Stimulated activated CD4-positive, alpha-beta T cell treated with anti-CD3 and anti-CD28 coated beads, Interleukin-2, amount 100 ng/mL, for 4 hours (primary cell): ENCODE measurements around the gene MVD.
A peak's percentile ranks its signal among the peaks of the same experiment; 100 is the strongest.
"Not testable (repeated sequence)": the region's sequence is repeated elsewhere in the genome, so short reads cannot be mapped to it uniquely, and the experiment has no call there.

ENCODE experiments used
- DNase-seq: peaks from one replicate; pipeline ENCODE4 v3.0.0-alpha.2; 2020; ENCODE audit warnings: low read depth

MVD gene

GRCh38 chr16:88681709-88682451 is 19.0 kb upstream of the MVD start:
- DNase-seq, result peak; percentile 37

- DNase-seq, result no peak
These were observed 18.3 kb upstream of the MVD start for GRCh38 chr16:88681084-88681680.

- DNase-seq, result no peak
These were observed 17.7 kb upstream of the MVD start for GRCh38 chr16:88680554-88681083.

GRCh38 chr16:88678224-88678979 is 15.5 kb upstream of the MVD start:
- DNase-seq, result no peak

DNA sequence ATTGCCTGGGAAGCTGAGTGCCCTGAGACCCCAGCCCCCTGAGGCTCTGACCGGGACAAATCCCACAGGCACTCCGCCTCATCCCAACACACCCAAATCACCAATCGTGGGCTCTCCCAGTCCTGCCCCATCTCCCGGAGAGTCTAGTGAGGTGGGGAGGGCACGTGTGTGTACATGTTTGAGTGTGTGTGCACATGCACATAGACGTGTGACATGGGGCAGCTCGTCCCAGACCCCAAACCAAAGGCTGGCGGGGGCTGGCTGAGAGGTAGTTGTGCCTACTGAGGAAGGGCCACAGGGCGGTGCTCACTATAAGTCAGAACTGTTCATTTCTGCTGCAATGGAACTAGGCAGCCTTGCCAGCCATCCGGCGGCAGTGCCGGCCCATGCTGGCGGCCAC is 14.8 kb upstream of the MVD start:
- DNase-seq, result no peak

- DNase-seq, result no peak
These were observed 13.8 kb upstream of the MVD start for GRCh38 chr16:88676502-88677242.

DNA sequence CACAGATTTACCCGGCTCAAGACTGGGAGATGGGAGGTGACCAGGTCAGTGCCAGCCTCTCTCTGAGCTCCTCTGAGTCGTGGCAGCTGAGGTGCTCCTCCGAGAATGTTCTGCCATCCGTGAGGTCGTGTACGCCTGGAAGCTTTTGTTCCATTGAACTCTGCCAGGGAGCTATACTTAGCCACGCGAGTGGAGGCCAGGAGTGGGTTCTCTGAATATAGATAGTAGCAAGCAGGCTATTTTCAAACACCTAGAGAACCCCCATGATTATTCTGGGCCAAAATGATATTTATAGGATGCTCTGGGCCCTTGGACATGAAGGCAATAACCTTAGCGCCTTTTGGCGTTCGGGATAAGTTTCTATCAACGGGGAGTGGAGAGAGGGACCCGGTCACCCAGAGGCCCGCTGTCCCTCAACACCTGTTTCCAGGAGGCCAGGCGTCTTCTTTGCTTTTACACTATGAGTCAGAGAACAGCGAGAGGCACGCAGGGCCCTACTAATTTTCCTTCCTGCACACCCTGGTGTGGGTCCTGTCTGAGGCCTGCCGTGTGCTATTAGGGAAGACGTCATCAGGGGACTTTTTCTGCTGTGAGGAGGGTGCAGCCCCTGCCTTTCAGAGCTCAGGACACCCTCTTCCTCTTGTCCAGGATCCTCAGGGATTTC is 11.0 kb upstream of the MVD start:
- DNase-seq, result no peak

- no peak for DNase-seq
These were observed 9.9 kb upstream of the MVD start for GRCh38 chr16:88672776-88673175.

DNA sequence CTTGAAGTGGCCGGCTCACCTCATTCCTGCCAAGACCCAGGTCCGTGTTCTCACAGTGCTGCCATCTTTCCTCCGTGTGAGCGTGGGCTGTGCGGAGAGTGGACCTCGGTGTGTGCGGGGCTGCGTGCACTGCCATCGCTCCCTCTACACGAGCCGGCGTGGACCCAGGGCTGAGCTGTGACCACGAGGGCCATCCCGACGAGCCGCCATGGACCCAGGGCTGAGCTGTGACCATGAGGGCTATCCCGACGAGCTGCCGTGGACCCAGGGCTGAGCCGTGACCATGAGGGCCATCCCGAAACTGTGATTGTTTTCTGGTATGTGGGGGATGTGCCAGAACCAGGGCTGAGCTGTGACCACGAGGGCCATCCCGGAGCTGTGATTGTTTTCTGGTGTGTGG is 8.9 kb upstream of the MVD start:
- DNase-seq, result no peak

GRCh38 chr16:88669980-88670379 is 7.1 kb upstream of the MVD start:
- no peak for DNase-seq

DNA sequence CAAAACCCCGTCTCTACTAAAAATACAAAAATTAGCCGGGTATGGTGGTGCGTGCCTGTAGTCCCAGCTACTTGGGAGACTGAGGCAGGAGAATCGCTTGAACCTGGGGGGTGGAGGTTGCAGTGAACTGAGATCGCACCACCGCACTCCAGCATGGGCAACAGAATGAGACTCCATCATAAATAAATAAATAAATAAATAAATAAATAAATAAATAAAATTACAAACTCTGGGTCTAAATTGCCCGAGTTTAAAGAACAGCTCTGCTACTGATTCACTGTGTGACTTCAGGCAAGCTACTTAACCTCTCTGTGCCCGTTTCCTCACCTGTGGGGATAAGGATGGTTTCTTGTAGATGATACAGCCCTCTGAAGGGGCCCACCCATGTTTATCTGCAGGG is 6.6 kb upstream of the MVD start:
- not testable (repeated sequence) for DNase-seq

DNA sequence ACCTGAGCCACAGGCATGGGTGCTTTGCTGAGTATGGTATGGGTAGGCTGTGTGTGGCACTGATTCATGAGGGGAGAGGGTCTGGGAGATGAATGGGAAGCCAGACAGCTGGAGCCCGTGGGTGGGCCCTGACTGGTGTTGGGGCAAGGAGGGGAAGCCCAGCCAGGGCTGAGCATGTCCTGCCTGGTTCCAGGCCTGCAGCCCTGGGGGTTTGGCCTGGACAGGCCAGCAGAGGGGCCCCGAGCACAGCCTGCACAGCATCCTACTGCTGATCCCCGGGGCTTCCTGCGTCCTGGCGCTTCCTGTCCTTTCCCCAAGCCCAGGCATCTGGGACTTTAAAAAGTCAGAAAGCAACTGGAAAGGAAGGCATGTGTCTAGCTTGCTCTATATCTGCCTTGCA is 4.6 kb upstream of the MVD start:
- no peak for DNase-seq

DNA sequence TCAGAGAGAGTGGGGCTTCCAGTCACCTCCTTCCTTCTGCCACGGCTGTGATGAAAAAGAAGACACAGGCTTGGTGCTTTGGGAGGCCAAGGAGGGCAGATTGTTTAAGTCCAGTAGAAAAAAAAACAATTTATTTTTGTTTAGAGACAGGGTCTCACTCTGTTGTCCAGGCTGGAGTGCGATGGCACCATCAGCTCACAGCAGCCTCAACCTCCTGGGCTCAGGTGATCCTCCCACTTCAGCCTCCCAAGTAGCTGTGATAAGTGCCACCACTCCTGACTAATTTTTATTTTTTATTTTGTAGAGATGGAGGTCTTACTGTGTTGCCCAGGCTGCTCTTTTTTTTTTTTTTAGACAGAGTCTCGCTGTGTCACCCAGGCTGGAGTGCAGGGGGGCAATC is 2.7 kb upstream of the MVD start:
- no peak for DNase-seq

DNA sequence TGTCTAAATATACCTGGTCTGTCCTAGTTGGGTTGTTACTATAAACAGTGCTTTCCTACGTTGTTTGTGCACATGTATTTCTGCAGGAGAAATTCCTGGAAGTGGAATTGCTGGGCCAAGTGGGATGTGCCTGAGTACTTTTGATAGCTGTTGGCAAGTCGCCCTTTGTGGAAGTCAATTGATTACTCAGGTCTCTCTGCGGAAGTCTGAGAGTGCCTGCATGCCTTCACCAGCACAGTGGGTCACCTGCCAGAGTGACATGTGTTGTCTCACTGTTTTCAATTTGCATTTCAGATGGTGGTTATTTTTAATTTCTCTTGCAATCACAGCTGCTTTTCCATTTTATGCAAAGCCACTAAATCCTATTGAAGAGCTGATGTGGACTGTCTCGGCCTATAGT is 2.3 kb upstream of the MVD start:
- no peak for DNase-seq

DNA sequence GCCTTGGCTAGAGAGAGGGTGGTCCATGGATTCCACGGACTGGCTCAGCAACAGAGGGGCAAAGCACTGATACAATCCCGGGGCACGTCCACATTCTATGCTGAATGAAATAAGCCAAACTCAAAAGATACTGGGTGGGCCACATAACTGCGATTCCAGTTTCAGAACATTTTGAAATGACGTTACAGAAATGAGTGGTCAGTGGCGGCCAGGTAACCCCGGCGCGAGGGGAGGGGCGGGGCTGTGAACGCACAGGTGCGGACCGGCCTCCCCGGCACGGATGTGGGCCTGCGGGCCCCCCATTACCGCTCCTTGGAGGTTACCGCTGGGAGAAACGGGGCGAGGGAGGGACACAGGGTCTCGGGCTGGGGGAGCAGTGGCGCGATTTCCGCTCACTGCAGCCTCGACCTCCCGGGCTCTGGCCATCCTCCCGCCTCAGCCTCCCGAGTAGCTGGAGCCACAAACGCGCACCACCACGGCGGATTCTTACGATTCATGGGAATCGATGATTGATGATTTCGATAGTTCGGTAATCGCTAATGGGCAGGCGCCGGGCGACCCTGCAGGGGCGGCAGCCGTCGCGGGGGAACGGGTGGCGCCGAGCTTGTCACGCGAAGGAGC is 559 bp downstream of the MVD start:
- DNase-seq, result no peak

DNA sequence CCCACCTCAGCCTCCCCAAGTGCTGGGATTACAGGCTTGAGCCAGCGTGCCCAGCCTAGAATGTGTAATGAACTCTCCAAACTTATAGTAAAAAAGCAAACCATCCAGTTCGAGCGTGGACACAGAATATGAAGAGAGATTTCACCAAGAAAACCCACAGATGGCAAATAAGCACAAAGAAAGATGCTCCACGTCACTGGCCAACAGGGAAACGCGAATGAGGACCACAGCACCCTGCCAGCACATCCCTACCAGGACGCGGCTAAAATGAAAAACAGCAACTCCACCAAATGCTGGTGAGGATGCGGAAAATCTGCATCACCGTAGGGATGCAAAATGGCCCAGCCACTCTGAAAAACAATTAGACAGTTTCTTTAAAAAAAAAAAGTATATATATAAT is 1.4 kb downstream of the MVD start:
- DNase-seq, result no peak

DNA sequence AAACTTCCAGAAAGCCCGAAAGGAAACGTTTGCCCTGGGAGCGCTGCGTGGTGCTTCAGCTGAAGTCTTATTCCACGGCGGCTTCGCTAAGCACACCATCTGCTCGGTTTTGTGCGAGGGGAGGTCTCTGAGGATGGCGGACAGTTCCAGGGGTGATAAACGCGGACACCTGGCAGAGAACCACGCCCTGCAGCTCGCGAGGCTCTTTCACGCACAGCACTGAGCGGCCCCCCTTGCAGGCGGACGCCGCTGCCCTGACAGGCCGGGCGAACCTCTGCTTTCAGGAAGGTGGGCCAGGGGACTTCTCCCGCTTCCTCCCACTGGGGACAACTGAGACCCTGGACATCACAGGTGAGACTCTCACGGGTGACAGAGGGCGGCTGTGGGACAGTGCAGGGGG is 3.7 kb downstream of the MVD start:
- DNase-seq, result no peak

DNA sequence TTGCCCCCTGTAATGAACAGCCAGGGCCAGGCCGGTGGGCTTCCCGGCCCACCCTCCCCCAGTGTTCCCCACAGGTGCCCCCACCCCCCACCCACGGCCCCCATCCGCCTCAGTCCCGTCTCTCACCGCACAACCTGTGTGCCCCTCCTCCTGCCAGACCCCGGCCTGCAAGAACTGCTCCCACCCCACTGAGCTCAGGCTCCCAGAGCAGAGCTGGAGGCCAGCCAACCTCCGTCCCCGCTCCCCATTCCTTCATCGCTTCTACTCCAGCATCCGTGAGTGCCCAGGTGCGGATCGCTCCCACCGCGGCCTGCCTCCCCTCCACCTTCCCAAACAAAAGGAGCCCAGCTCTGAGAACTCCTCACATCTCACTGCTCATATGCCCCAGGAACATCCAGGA is 4.2 kb downstream of the MVD start:
- no peak for DNase-seq

- DNase-seq, result no peak
These were observed 5.5 kb downstream of the MVD start for GRCh38 chr16:88657371-88657770.

GRCh38 chr16:88656291-88656980 is 6.5 kb downstream of the MVD start:
- no peak for DNase-seq
